Measurements from ENCODE around the gene USP36. TPM values are rescaled to one million over a fixed set of nuclear protein-coding genes. Genes with fewer than 3 reads are reported as not detected.

Gene USP36
- total RNA-seq, 2 experiments from 2014 or later, result 71.2 to 74.3 TPM

Other genes with a start within 250 kb of the USP36 start
- gene CYTH1, start 58.5 kb downstream of the USP36 start, total RNA-seq, result 100 to 1,000 TPM; 184 to 204 TPM
- gene CEP295NL, start 62.4 kb upstream of the USP36 start, total RNA-seq, result not detected
- 1 to 10 TPM; 1.1 TPM for gene TIMP2, start 84.6 kb upstream of the USP36 start, total RNA-seq
- 10 to 100 TPM; 48.0 to 49.5 TPM for gene LGALS3BP, start 139.1 kb upstream of the USP36 start, total RNA-seq
- 10 to 100 TPM; 63.3 to 65.4 TPM for gene CANT1, start 168.9 kb upstream of the USP36 start, total RNA-seq
- under 1 TPM; 0.31 to 0.38 TPM for gene C1QTNF1, start 183.4 kb upstream of the USP36 start, total RNA-seq
- gene ENGASE, start 234.0 kb upstream of the USP36 start, total RNA-seq, result 10 to 100 TPM; 42.5 to 43.4 TPM